HG03469 (cell line): ENCODE measurements around the gene LGALS3BP.
"Not testable (repeated sequence)": the region's sequence is repeated elsewhere in the genome, so short reads cannot be mapped to it uniquely, and the experiment has no call there.

Experiments
- ATAC-seq: cut with Tn5 transposase; IDR thresholded peaks from one replicate; pipeline ENCODE4 v1.9.1; 2021; ENCODE audit warnings: mild to moderate bottlenecking, moderate library complexity, moderate number of reproducible peaks; ENCODE audit not compliant: unreplicated experiment

LGALS3BP gene

GRCh38 chr17:78979780-78980623 lies at the start of gene LGALS3BP:
Gene LGALS3BP, minus strand, starts transcription at chr17:78979923. Its CDS starts 2,732 bp downstream, at chr17:78977191.
- no peak for ATAC-seq

- ATAC-seq: no peak
Observed at GRCh38 chr17:79028496-79029326, 49.0 kb upstream of the LGALS3BP start.

- ATAC-seq: no peak
Observed at GRCh38 chr17:79027925-79028491, 48.3 kb upstream of the LGALS3BP start.

- no peak for ATAC-seq
Observed at GRCh38 chr17:79027274-79027924, 47.7 kb upstream of the LGALS3BP start.

GRCh38 chr17:79026376-79027273 lies 46.9 kb upstream of the LGALS3BP start:
- no peak for ATAC-seq

GRCh38 chr17:79024901-79025737 lies 45.4 kb upstream of the LGALS3BP start:
- no peak for ATAC-seq

GRCh38 chr17:79023886-79024771 lies 44.4 kb upstream of the LGALS3BP start, which contains the start of gene C1QTNF1:
Gene C1QTNF1, plus strand, starts transcription at chr17:79024169. Its CDS starts 19,800 bp downstream, at chr17:79043969.
- no peak for ATAC-seq

- ATAC-seq: no peak
Observed at GRCh38 chr17:79023180-79023705, 43.5 kb upstream of the LGALS3BP start.

- no peak for ATAC-seq
Observed at GRCh38 chr17:79022507-79022991, 42.8 kb upstream of the LGALS3BP start.

- ATAC-seq: not testable (repeated sequence)
Observed at GRCh38 chr17:79021929-79022328, 42.2 kb upstream of the LGALS3BP start.

GRCh38 chr17:79020631-79021301 lies 41.0 kb upstream of the LGALS3BP start:
- ATAC-seq: no peak

- ATAC-seq: no peak
Observed at GRCh38 chr17:79019632-79020584, 40.2 kb upstream of the LGALS3BP start.

- no peak for ATAC-seq
Observed at GRCh38 chr17:79019261-79019631, 39.5 kb upstream of the LGALS3BP start.

- ATAC-seq: no peak
Observed at GRCh38 chr17:79018370-79018695, 38.6 kb upstream of the LGALS3BP start.

- no peak for ATAC-seq
Observed at GRCh38 chr17:79017546-79018369, 38.0 kb upstream of the LGALS3BP start.
